DOHH2 (cell line): ENCODE measurements around the gene C8G.
A peak's percentile ranks its signal among the peaks of the same experiment; 100 is the strongest.

Experiments
- H3F3A ChIP-seq: fragments of 200-600 bp; sonication (generic), shearing (Covaris generic); 2 replicates; pipeline ENCODE4 v1.6.0; 2016; ENCODE audit warnings: antibody characterized with exemption, mild to moderate bottlenecking; ENCODE audit not compliant: control insufficient read depth, insufficient read depth
- H3K27ac ChIP-seq: fragments of 200-600 bp; sonication (generic); 2 replicates; pipeline ENCODE4 v1.5.1; 2014; ENCODE audit warnings: low read depth, mild to moderate bottlenecking, low read length, moderate library complexity
- H3K27me3 ChIP-seq: fragments of 200-600 bp; sonication (generic); 2 replicates; pipeline ENCODE4 v1.6.1; 2014; ENCODE audit warnings: mild to moderate bottlenecking, low read length, mixed read lengths; ENCODE audit not compliant: control insufficient read depth
- H3K36me3 ChIP-seq: fragments of 200-600 bp; sonication (generic); 2 replicates; pipeline ENCODE4 v1.6.1; 2014; ENCODE audit warnings: mild to moderate bottlenecking, low read length, moderate library complexity, mixed read lengths; ENCODE audit not compliant: control insufficient read depth
- H3K4me1 ChIP-seq: fragments of 200-600 bp; sonication (generic); 2 replicates; pipeline ENCODE4 v1.6.1; 2014; ENCODE audit warnings: mild to moderate bottlenecking, low read length, mixed read lengths; ENCODE audit not compliant: control insufficient read depth
- H3K4me2 ChIP-seq: fragments of 200-600 bp; sonication (generic); 2 replicates; pipeline ENCODE4 v1.6.0; 2014; ENCODE audit warnings: mild to moderate bottlenecking, low read length, moderate library complexity
- H3K4me3 ChIP-seq: fragments of 200-600 bp; sonication (generic); 2 replicates; pipeline ENCODE4 v1.5.1; 2014; ENCODE audit warnings: mild to moderate bottlenecking, low read length, mixed read lengths
- H3K79me2 ChIP-seq: fragments of 200-600 bp; sonication (generic); 2 replicates; pipeline ENCODE4 v1.6.1; 2014; ENCODE audit warnings: mild to moderate bottlenecking, low read length, mixed read lengths; ENCODE audit not compliant: control insufficient read depth
- H3K9me2 ChIP-seq: fragments of 200-600 bp; sonication (generic); replicated peaks from 2 replicates; pipeline ENCODE4 v1.6.1; 2014; ENCODE audit warnings: mild to moderate bottlenecking, low read length, mixed read lengths; ENCODE audit not compliant: control insufficient read depth
- H3K9me3 ChIP-seq: fragments of 200-600 bp; sonication (generic); 2 replicates; pipeline ENCODE4 v1.6.1; 2014; ENCODE audit warnings: antibody characterized with exemption, low read length, mixed read lengths; ENCODE audit not compliant: control insufficient read depth, insufficient read depth
- H4K20me1 ChIP-seq: fragments of 200-600 bp; sonication (generic); 2 replicates; pipeline ENCODE4 v1.6.0; 2014; ENCODE audit warnings: low read depth, mild to moderate bottlenecking, antibody characterized with exemption, low read length, moderate library complexity; ENCODE audit not compliant: control insufficient read depth, insufficient read depth
- CTCF ChIP-seq: fragments of 200-600 bp; sonication (generic); IDR thresholded peaks from one replicate; pipeline ENCODE4 v1.5.1; 2014; ENCODE audit warnings: antibody characterized with exemption, mild to moderate bottlenecking, low read depth, low read length; ENCODE audit not compliant: poor library complexity, severe bottlenecking
- EZH2phosphoT487 ChIP-seq: fragments of 200-600 bp; sonication (generic); IDR thresholded peaks from 2 replicates; pipeline ENCODE4 v1.6.1; 2017; ENCODE audit warnings: borderline replicate concordance, mild to moderate bottlenecking, antibody characterized with exemption, low read length, moderate library complexity, mixed read lengths

Gene C8G

DNA sequence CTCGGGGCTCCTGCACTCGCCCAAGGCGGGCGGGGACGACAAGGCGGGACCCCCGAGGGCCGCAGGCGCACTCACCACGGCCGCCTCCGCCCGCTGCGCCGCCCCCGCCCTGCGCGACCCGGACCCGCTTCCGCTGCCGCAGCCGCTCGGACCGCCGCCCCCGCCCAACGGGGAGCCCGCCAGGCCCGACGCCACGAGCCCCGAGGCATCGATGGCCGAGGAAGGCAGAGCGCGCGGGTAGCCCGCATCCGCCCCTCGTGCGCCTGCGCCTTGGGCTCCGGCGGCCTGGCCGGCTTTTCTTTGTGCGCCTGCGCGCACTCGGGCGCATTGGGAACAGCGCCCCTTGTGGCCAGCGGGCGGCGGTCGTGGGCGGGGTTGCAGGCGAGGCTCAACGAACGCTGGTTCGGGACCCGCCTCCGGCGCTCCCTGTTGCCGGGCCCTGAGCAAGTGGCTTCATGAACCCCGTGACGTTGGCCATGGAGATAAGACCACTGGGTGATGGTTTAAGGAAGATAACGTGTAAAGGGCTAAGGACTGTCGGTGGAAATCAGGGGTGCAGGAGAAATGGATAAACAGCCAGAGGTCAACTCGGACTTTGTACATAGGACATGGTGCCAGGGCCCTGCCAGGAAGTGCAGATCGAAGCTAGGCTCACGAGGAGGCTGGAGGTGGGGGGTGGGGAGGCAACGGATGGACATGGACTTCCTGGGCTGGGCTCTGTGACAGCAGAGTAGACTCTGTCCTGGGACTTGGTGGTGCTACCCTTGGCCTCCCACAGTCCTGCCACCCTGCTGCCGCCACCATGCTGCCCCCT, at the start of gene C8G, which contains the start of gene FBXW5:
Gene C8G, plus strand, starts transcription at position 725 of the 814 bp plus-strand sequence. Its CDS starts 78 bp downstream, at position 803.
Gene FBXW5, minus strand, starts transcription at position 220 of the 814 bp plus-strand sequence. CDS start 655 bp downstream, outside the sequence.
- peak within 1 kb of the TSS; percentile 18; the same call in 1 of the 2 replicates for H3K27ac ChIP-seq
- H4K20me1 ChIP-seq, result 0 out of 2 replicates have a peak, but pooled peaks cover 3% of the 10 kb centered on the region
- TF ChIP-seq EZH2phosphoT487 (no peak), CTCF (peak; percentile 84)
- H3K27me3 ChIP-seq, result no peaks in the 10 kb centered on the region
- H3K4me1 ChIP-seq, result peaks cover 16% of the 10 kb centered on the region
- peaks cover 32% of the 10 kb centered on the region for H3K36me3 ChIP-seq
- no peaks in the 10 kb centered on the region for H3K9me3 ChIP-seq
- H3K9me2 ChIP-seq, result no peaks in the 10 kb centered on the region
- peaks cover 26% of the 10 kb centered on the region for H3K79me2 ChIP-seq
- H3K4me2 ChIP-seq, result peak within 1 kb of the TSS; percentile 77
- H3K4me3 ChIP-seq, result peak within 1 kb of the TSS; percentile 84
- no peaks in the 10 kb centered on the region; the same call in 1 of the 2 replicates for H3F3A ChIP-seq

DNA sequence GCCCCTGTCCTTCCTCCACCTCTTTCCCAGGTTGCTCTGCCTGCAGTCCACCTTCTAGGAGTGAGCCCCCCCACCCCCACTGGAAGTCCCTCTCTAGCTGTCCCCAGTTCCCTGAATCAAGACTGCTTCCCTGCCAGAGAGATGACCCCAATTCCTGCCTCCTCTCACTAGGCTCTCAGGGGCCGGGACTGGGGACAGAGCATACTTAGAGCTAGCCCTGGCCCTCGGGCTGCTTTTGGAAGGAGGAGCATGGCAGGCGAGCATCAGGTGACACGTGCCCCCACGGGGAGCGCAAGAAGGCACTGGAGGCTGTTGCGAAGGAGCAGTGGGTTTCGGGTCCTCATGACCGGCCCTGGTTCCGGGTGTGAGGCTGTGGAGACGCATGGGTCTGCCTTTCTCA, 49.0 kb upstream of the C8G start:
- Histone ChIP-seq H3K27ac (no peak overlapping the region), H3K9me2 (no peaks in the 10 kb centered on the region), H3K4me3 (no peak overlapping the region), H3K79me2 (peaks cover 75% of the 10 kb centered on the region), H3K9me3 (no peaks in the 10 kb centered on the region), H3K36me3 (peaks cover 52% of the 10 kb centered on the region), H3K4me2 (no peak overlapping the region), H3F3A (no peaks in the 10 kb centered on the region), H3K4me1 (no peaks in the 10 kb centered on the region), H4K20me1 (no peaks in the 10 kb centered on the region), H3K27me3 (no peaks in the 10 kb centered on the region)
- TF ChIP-seq EZH2phosphoT487, result no peak
- TF ChIP-seq CTCF, result no peak

- Histone ChIP-seq H3K79me2 (peaks cover 65% of the 10 kb centered on the region), H4K20me1 (no peaks in the 10 kb centered on the region)
These were observed 46.5 kb upstream of the C8G start for GRCh38 chr9:136898483-136899100.

More at GRCh38 chr9:136898483-136899100, 46.5 kb upstream of the C8G start:
- Histone ChIP-seq H3K27ac (no peak overlapping the region), H3K9me2 (no peaks in the 10 kb centered on the region), H3K27me3 (no peaks in the 10 kb centered on the region), H3K4me3 (no peak overlapping the region), H3K4me2 (no peak overlapping the region), H3F3A (no peaks in the 10 kb centered on the region), H3K36me3 (peaks cover 61% of the 10 kb centered on the region), H3K4me1 (no peaks in the 10 kb centered on the region), H3K9me3 (no peaks in the 10 kb centered on the region)
- TF ChIP-seq EZH2phosphoT487, result no peak
- no peak for TF ChIP-seq CTCF
